IMR-90 (cell line): ENCODE measurements around the gene APOBEC3F. TPM values are rescaled to one million over a fixed set of nuclear protein-coding genes. Genes with fewer than 3 reads are reported as not detected.

Source experiments
- ATAC-seq: fragments of 200-7000 bp; cut with Tn5 transposase; 2 replicates; pipeline ENCODE4 v1.9.1; 2020; ENCODE audit warnings: low read depth, mild to moderate bottlenecking, moderate library complexity
- BruUV-seq: library from RNA; stranded (reverse); fragments of 400-500 nt; replicated peaks from 2 replicates; lab custom pipeline; 2021; lab: Mats Ljungman, UMichigan
- CTCF ChIA-PET: fragments of 300-600 bp; formaldehyde crosslinking; extraction: SDS; loops from one replicate; lab custom pipeline; 2021; ENCODE audit warnings: antibody characterized with exemption; lab: Yijun Ruan, JAX
- POLR2A ChIA-PET: fragments of 300-600 bp; sonication (Branson Sonifier 250); formaldehyde crosslinking; loops from one replicate; lab custom pipeline; 2022; ENCODE audit warnings: antibody characterized with exemption; ENCODE audit not compliant: unreplicated experiment; lab: Charles Lee
- DNase-seq: peaks from one replicate; pipeline ENCODE4 v3.0.0; 2013
- H2AFZ ChIP-seq: replicated peaks from 2 replicates; pipeline ENCODE3; 2013; ENCODE audit warnings: low read length, mild to moderate bottlenecking; ENCODE audit not compliant: poor library complexity
- H2AK5ac ChIP-seq: 2 replicates; pipeline ENCODE4 v1.6.1; 2013; ENCODE audit warnings: low read depth, low read length, inconsistent platforms
- H2AK9ac ChIP-seq: replicated peaks from 2 replicates; pipeline ENCODE3; 2013; ENCODE audit warnings: mild to moderate bottlenecking, low read depth, low read length, moderate library complexity; ENCODE audit not compliant: poor library complexity
- H2BK120ac ChIP-seq: 2 replicates; pipeline ENCODE4 v1.6.1; 2013; ENCODE audit warnings: low read depth, low read length, inconsistent platforms
- H2BK15ac ChIP-seq: 3 replicates; pipeline ENCODE4 v1.6.1; 2013; ENCODE audit warnings: low read depth, low read length, inconsistent platforms
- H2BK20ac ChIP-seq: 2 replicates; pipeline ENCODE4 v1.6.1; 2013; ENCODE audit warnings: low read depth, mild to moderate bottlenecking, inconsistent platforms, low read length, moderate library complexity
- H2BK5ac ChIP-seq: 2 replicates; pipeline ENCODE4 v1.6.1; 2013; ENCODE audit warnings: mild to moderate bottlenecking, low read depth, low read length, inconsistent platforms; ENCODE audit not compliant: poor library complexity, severe bottlenecking
- H3K14ac ChIP-seq: replicated peaks from 2 replicates; pipeline ENCODE4 v1.6.1; 2013; ENCODE audit warnings: low read depth, low read length, inconsistent platforms
- H3K18ac ChIP-seq: 2 replicates; pipeline ENCODE4 v1.6.1; 2013; ENCODE audit warnings: low read depth, low read length, control low read depth
- H3K23ac ChIP-seq: 2 replicates; pipeline ENCODE4 v1.6.1; 2013; ENCODE audit warnings: low read depth, low read length, inconsistent platforms
- H3K27ac ChIP-seq: 2 replicates; pipeline ENCODE4 v1.5.1; 2013; ENCODE audit warnings: mild to moderate bottlenecking, control low read depth, low read length; ENCODE audit not compliant: insufficient read depth
- H3K27me3 ChIP-seq: 2 replicates; pipeline ENCODE4 v1.6.1; 2013; ENCODE audit warnings: low read length; ENCODE audit not compliant: control insufficient read depth, insufficient read depth
- H3K36me3 ChIP-seq: 2 replicates; pipeline ENCODE4 v1.6.1; 2013; ENCODE audit warnings: low read length, mixed read lengths; ENCODE audit not compliant: control insufficient read depth, insufficient read depth
- H3K4ac ChIP-seq: 2 replicates; pipeline ENCODE4 v1.6.1; 2013; ENCODE audit warnings: low read depth, low read length, inconsistent platforms
- H3K4me1 ChIP-seq: 2 replicates; pipeline ENCODE4 v1.6.1; 2013; ENCODE audit warnings: low read length, mixed read lengths; ENCODE audit not compliant: control insufficient read depth, insufficient read depth
- H3K4me2 ChIP-seq: 2 replicates; pipeline ENCODE4 v1.6.1; 2013; ENCODE audit warnings: low read depth, mild to moderate bottlenecking, control low read depth, low read length, moderate library complexity
- H3K4me3 ChIP-seq: 2 replicates; pipeline ENCODE4 v1.5.1; 2013; ENCODE audit warnings: low read depth, mild to moderate bottlenecking, control low read depth, low read length, moderate library complexity; ENCODE audit not compliant: insufficient read depth
- H3K56ac ChIP-seq: 2 replicates; pipeline ENCODE4 v1.6.1; 2013; ENCODE audit warnings: low read length, inconsistent platforms; ENCODE audit not compliant: insufficient read depth; ENCODE audit errors: extremely low read depth
- H3K79me1 ChIP-seq, 2 experiments: 2 replicates each; pipeline ENCODE4 v1.6.1; 2013; ENCODE audit warnings: low read length in 2 of 2, inconsistent platforms in 1 of 2, low read depth in 1 of 2
- H3K9ac ChIP-seq: 2 replicates; pipeline ENCODE4 v1.6.1; 2013; ENCODE audit warnings: low read depth, low read length, control low read depth
- H3K9me1 ChIP-seq: 2 replicates; pipeline ENCODE4 v1.6.1; 2013; ENCODE audit warnings: low read length, inconsistent platforms; ENCODE audit not compliant: insufficient read depth
- H3K9me3 ChIP-seq: 2 replicates; pipeline ENCODE4 v1.6.1; 2013; ENCODE audit warnings: low read length; ENCODE audit not compliant: control insufficient read depth, insufficient read depth
- H4K20me1 ChIP-seq: 2 replicates; pipeline ENCODE4 v1.6.1; 2013; ENCODE audit warnings: low read length, inconsistent platforms; ENCODE audit not compliant: insufficient read depth
- H4K5ac ChIP-seq: 2 replicates; pipeline ENCODE4 v1.6.1; 2013; ENCODE audit warnings: mild to moderate bottlenecking, low read depth, low read length, control low read depth
- H4K8ac ChIP-seq, 2 experiments: 2 replicates each; pipeline ENCODE4 v1.6.1; 2013; ENCODE audit warnings: low read depth in 2 of 2, low read length in 2 of 2, control low read depth in 1 of 2, inconsistent platforms in 1 of 2
- H4K91ac ChIP-seq: 2 replicates; pipeline ENCODE4 v1.6.1; 2013; ENCODE audit warnings: low read depth, low read length, inconsistent platforms; ENCODE audit not compliant: insufficient read depth
- BHLHE40 ChIP-seq: fragments of 150-350 bp; IDR thresholded peaks from 2 replicates; pipeline ENCODE4 v1.6.1; 2016; ENCODE audit warnings: mild to moderate bottlenecking, low read depth, low read length
- CEBPB ChIP-seq: IDR thresholded peaks from 2 replicates; pipeline ENCODE4 v1.6.1; 2012; ENCODE audit warnings: low read depth, low read length, improper control_type of control experiment
- CHD1 ChIP-seq: IDR thresholded peaks from 2 replicates; pipeline ENCODE4 v1.6.1; 2012; ENCODE audit warnings: low read depth, low read length, improper control_type of control experiment
- ELK1 ChIP-seq: fragments of 150-350 bp; IDR thresholded peaks from 2 replicates; pipeline ENCODE4 v1.6.1; 2016; ENCODE audit warnings: low read depth, mild to moderate bottlenecking, low read length, moderate library complexity, borderline replicate concordance
- FOS ChIP-seq: fragments of 150-350 bp; IDR thresholded peaks from 2 replicates; pipeline ENCODE4 v1.6.1; 2016; ENCODE audit warnings: low read depth, low read length
- MAFK ChIP-seq: IDR thresholded peaks from 2 replicates; pipeline ENCODE4 v1.6.1; 2012; ENCODE audit warnings: low read depth, low read length, improper control_type of control experiment
- MAZ ChIP-seq: IDR thresholded peaks from 2 replicates; pipeline ENCODE4 v1.6.1; 2012; ENCODE audit warnings: low read depth, mild to moderate bottlenecking, low read length, improper control_type of control experiment, moderate library complexity, borderline replicate concordance
- MXI1 ChIP-seq: IDR thresholded peaks from 2 replicates; pipeline ENCODE4 v1.6.1; 2012; ENCODE audit warnings: low read depth, mild to moderate bottlenecking, low read length, moderate library complexity, borderline replicate concordance
- NFE2L2 ChIP-seq: fragments of 150-350 bp; IDR thresholded peaks from 2 replicates; pipeline ENCODE4 v1.6.1; 2016; ENCODE audit warnings: low read depth, mild to moderate bottlenecking, low read length
- POLR2A ChIP-seq: IDR thresholded peaks from 2 replicates; pipeline ENCODE4 v1.6.1; 2012; ENCODE audit warnings: mild to moderate bottlenecking, low read depth, low read length
- RAD21 ChIP-seq: IDR thresholded peaks from 2 replicates; pipeline ENCODE4 v1.6.1; 2012; ENCODE audit warnings: low read length, improper control_type of control experiment
- RCOR1 ChIP-seq: IDR thresholded peaks from 2 replicates; pipeline ENCODE4 v1.6.1; 2012; ENCODE audit warnings: mild to moderate bottlenecking, low read length, improper control_type of control experiment; ENCODE audit not compliant: insufficient replicate concordance
- RFX5 ChIP-seq: IDR thresholded peaks from 2 replicates; pipeline ENCODE4 v1.8.0; 2012; ENCODE audit warnings: low read depth, mild to moderate bottlenecking, low read length, moderate library complexity
- SMC3 ChIP-seq: fragments of 150-350 bp; IDR thresholded peaks from 2 replicates; pipeline ENCODE4 v1.6.1; 2016; ENCODE audit warnings: low read depth, mild to moderate bottlenecking, antibody characterized with exemption, low read length, moderate library complexity
- WGBS, 2 experiments: methylation state at CpG; one replicate each; pipeline versions ENCODE4 v1.1.5 to v1.1.7; 2013; ENCODE audit warnings: missing lambda C conversion rate in 2 of 2; ENCODE audit not compliant: insufficient read length in 1 of 2; ENCODE audit errors: extremely low coverage in 2 of 2; 5-methylcytosine and 5-hydroxymethylcytosine counted together
- dilution Hi-C: fragments of 300-500 bp; cut with HindIII; formaldehyde crosslinking; loops from one replicate; pipeline ENCODE4 v1.14.3; 2018; ENCODE audit warnings: low sequenced_read_pairs; ENCODE audit not compliant: unreplicated experiment
- in situ Hi-C: fragments of 300-500 bp; cut with MboI; formaldehyde crosslinking; loops from 3 replicates; pipeline ENCODE4 v1.14.3; 2019; ENCODE audit warnings: low sequenced_read_pairs, inconsistent platforms, mixed read lengths
- intact Hi-C: fragments of 100-400 bp; cut with micrococcal nuclease; formaldehyde crosslinking; loops from 2 replicates; pipeline ENCODE4 v1.10.0; 2022
- polyA plus RNA-seq, 3 experiments: library from polyadenylated mRNA; depleted of rRNA; stranded (reverse); fragments of >200 nt; gene quantifications; 2 replicates each; pipeline ENCODE4 v1.2.3, GENCODE V29; 2012; ENCODE audit warnings: low replicate concordance in 1 of 3
- total RNA-seq: library from RNA; depleted of rRNA; stranded (reverse); fragments of >200 nt; gene quantifications from 2 replicates; pipeline ENCODE4 v1.2.3, GENCODE V29; 2012
- TF ChIP-seq, protein P1 (sequence below): fragments of 150-350 bp; IDR thresholded peaks from 2 replicates; pipeline ENCODE4 v1.6.1; 2017; ENCODE audit warnings: mild to moderate bottlenecking, antibody characterized with exemption, low read length, low read depth
- TF ChIP-seq, protein P2 (sequence below): conservative IDR thresholded peaks from 2 replicates; pipeline ENCODE4 v1.5.1; 2012; ENCODE audit warnings: mild to moderate bottlenecking, low read depth, low read length, improper control_type of control experiment

The APOBEC3F gene
- total and polyA plus RNA-seq, 2 of the 4 experiments (the other 2 are of a cell fraction), result 3.4 to 8.3 TPM

DNA sequence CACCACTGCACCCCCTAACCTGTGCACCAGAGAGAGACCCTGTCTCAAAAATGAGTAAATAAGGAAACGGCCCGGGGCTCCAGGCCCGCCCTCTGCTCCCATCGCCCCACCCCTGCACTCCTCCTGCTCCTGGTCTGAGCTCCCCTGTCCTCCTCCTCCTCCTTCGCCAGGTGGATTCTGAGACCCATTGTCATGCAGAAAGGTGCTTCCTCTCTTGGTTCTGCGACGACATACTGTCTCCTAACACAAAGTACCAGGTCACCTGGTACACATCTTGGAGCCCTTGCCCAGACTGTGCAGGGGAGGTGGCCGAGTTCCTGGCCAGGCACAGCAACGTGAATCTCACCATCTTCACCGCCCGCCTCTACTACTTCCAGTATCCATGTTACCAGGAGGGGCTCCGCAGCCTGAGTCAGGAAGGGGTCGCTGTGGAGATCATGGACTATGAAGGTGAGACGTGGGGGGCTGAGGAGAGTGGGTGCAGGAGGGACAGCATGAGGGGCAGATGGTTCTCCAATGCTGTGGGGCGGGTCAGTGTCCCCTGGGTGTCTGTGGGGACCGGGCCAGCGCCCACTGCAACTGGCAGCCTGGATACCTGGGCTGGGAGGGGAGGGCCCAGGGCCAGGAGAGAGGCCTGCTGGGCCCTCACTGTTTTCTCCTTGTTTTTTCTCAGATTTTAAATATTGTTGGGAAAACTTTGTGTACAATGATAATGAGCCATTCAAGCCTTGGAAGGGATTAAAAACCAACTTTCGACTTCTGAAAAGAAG lies 22.9 kb upstream of the APOBEC3F start:
- peaks cover 12% of the 10 kb centered on the region for H3K9me1 ChIP-seq
- H3K36me3 ChIP-seq, result peaks cover 8% of the 10 kb centered on the region; the same call in 1 of the 2 replicates
- POLR2A ChIA-PET, result no interaction called here
- H3K23ac ChIP-seq, result no peak overlapping the region
- H2BK120ac ChIP-seq, result no peak overlapping the region
- H3K27me3 ChIP-seq, result no peaks in the 10 kb centered on the region
- no peak overlapping the region for H2AK9ac ChIP-seq
- no peaks in the 10 kb centered on the region for H3K9me3 ChIP-seq
- no peak overlapping the region for H2BK20ac ChIP-seq
- in situ Hi-C loops, result no loop called here
- ATAC-seq, result no peak
- H4K20me1 ChIP-seq, result no peaks in the 10 kb centered on the region
- 73% methylated on average over 7 of the region's 18 CpGs; no CpG with 5 or more reads in 1 of the 2 experiments for WGBS, 2 experiments
- peaks cover 13% of the 10 kb centered on the region for H3K4me1 ChIP-seq
- H3K18ac ChIP-seq, result no peak overlapping the region
- no peak overlapping the region for H2BK5ac ChIP-seq
- H2AK5ac ChIP-seq, result no peak overlapping the region
- no peak for DNase-seq
- no peak overlapping the region for H2AFZ ChIP-seq
- no peak overlapping the region for H3K4me3 ChIP-seq
- dilution Hi-C loops, result no loop called here
- no peak overlapping the region for H3K4me2 ChIP-seq
- no peak overlapping the region for H4K8ac ChIP-seq
- TF ChIP-seq MAZ, result no peak
- no peak for TF ChIP-seq RAD21
- TF ChIP-seq CHD1, result no peak
- no peak for TF ChIP-seq RFX5
- no peak for TF ChIP-seq CEBPB
- TF ChIP-seq FOS, result no peak
- TF ChIP-seq BHLHE40, result no peak
- no peak for TF ChIP-seq ELK1
- no peak for TF ChIP-seq MAFK
- TF ChIP-seq, protein P1, sequence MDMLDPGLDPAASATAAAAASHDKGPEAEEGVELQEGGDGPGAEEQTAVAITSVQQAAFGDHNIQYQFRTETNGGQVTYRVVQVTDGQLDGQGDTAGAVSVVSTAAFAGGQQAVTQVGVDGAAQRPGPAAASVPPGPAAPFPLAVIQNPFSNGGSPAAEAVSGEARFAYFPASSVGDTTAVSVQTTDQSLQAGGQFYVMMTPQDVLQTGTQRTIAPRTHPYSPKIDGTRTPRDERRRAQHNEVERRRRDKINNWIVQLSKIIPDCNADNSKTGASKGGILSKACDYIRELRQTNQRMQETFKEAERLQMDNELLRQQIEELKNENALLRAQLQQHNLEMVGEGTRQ, result no peak
- TF ChIP-seq, protein P2, sequence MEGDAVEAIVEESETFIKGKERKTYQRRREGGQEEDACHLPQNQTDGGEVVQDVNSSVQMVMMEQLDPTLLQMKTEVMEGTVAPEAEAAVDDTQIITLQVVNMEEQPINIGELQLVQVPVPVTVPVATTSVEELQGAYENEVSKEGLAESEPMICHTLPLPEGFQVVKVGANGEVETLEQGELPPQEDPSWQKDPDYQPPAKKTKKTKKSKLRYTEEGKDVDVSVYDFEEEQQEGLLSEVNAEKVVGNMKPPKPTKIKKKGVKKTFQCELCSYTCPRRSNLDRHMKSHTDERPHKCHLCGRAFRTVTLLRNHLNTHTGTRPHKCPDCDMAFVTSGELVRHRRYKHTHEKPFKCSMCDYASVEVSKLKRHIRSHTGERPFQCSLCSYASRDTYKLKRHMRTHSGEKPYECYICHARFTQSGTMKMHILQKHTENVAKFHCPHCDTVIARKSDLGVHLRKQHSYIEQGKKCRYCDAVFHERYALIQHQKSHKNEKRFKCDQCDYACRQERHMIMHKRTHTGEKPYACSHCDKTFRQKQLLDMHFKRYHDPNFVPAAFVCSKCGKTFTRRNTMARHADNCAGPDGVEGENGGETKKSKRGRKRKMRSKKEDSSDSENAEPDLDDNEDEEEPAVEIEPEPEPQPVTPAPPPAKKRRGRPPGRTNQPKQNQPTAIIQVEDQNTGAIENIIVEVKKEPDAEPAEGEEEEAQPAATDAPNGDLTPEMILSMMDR, result no peak
- TF ChIP-seq POLR2A, result no peak
- no peak for TF ChIP-seq RCOR1
- TF ChIP-seq NFE2L2, result no peak
- TF ChIP-seq MXI1, result no peak
- TF ChIP-seq SMC3, result no peak
- H2BK15ac ChIP-seq, result no peak overlapping the region
- no peak overlapping the region for H3K56ac ChIP-seq
- H3K9ac ChIP-seq, result no peak overlapping the region
- BruUV-seq, result no TSS peak
- CTCF ChIA-PET, result no interaction called here
- peaks cover 8 to 41% of the 10 kb centered on the region in 2 experiments for H3K79me1 ChIP-seq
- intact Hi-C loops, result no loop called here
- no peak overlapping the region for H3K14ac ChIP-seq
- no peak overlapping the region for H4K5ac ChIP-seq
- no peak overlapping the region for H4K91ac ChIP-seq
- H3K4ac ChIP-seq, result no peak overlapping the region
- H3K27ac ChIP-seq, result no peak overlapping the region
